HG03196 (cell line): Measurements from ENCODE around the gene TRIM71.
A peak's percentile ranks its signal among the peaks of the same experiment; 100 is the strongest.
"Not testable (repeated sequence)": the region's sequence is repeated elsewhere in the genome, so short reads cannot be mapped to it uniquely, and the experiment has no call there.

Source experiments
- ATAC-seq: cut with Tn5 transposase; IDR thresholded peaks from one replicate; pipeline ENCODE4 v1.9.1; 2021; ENCODE audit not compliant: unreplicated experiment

Gene TRIM71

DNA sequence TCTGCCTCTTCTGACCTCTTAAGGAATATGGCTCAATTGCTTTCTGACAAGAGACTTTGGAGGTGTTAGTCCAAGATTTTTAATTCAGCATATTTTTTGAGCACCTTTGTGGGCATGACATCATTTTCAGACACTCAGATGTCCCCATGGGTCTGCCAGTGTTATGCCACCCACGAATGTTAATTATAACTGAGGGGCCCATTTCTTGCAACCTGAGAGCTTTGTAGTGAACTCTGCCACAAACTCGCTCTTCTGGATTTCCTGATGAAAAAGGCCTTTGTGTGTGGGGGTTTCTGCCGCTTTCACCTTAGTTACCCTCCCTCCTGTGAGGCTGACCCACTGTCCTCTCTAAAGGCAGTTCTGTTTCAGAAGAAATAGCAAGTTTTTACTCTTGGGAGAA, 69.1 kb downstream of the TRIM71 start:
- no peak for ATAC-seq

DNA sequence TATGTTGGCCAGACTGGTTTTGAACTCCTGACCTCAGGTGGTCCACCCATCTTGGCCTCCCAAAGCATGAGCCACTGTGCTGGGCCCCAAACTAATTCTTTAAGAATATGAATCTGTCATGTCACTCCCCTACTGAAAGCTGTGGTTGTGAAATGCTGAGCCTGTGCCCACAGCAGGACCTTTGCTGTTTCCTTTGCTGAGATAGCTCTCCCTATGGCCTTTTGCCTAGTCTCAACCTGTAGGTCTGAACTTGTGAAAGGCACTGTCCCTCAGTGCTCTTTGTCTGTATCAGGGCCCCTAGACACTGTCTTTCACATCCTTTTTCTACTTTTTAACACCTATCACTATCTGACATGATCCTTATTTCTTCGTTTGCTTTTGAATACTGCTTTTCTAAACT, 70.9 kb downstream of the TRIM71 start:
- peak; percentile 84 for ATAC-seq

GRCh38 chr3:32890420-32891276, 72.9 kb downstream of the TRIM71 start:
- ATAC-seq = no peak

DNA sequence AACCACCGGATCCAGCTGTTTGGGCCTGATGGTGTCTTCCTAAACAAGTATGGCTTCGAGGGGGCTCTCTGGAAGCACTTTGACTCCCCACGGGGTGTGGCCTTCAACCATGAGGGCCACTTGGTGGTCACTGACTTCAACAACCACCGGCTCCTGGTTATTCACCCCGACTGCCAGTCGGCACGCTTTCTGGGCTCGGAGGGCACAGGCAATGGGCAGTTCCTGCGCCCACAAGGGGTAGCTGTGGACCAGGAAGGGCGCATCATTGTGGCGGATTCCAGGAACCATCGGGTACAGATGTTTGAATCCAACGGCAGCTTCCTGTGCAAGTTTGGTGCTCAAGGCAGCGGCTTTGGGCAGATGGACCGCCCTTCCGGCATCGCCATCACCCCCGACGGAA, 73.6 kb downstream of the TRIM71 start:
- ATAC-seq = no peak

DNA sequence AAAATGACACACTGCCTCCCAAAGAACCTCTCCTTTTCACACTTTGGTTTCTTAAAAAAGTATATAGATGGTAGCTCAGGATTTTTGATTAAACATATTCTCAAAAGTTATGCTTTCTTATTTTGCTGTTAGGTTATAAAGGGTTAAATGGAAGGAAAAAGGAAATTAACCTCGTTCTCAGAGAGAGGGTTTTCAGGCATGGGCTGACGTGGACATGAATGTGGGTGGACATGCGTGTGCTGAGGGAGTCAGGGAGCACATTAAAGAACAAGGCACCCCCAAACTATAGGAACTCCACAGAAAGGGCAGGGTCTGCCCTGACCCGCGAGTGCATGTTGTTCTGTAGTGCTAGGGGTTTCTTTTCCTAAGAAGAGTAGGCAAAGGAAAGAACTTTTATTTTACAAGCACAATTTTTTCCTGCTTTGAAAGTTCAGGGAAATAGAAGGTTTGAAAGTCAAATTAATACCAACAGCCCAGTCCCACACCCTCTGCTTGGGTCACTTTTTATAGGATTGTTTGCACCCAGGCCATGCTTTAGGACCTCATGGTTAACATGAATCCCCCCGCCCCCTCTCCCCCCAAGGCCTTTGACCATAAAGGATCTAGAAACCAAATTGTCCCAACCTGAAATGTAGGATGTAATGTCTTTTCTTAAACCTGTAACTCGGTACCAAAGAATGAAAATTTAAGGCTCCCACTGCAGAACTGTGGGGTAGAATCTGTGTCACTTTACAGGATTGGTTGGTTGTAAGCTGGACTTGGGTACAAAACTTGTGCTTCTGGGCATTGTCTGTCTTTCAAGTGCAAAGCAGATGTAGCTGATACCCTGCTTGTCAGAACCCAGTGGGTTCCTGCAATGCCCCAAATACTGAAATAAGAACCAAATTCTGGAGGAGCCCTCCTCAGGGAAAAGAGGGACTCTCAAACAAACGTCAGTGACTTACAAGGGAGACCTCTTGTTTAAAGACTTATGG, 75.1 kb downstream of the TRIM71 start:
- no peak for ATAC-seq

DNA sequence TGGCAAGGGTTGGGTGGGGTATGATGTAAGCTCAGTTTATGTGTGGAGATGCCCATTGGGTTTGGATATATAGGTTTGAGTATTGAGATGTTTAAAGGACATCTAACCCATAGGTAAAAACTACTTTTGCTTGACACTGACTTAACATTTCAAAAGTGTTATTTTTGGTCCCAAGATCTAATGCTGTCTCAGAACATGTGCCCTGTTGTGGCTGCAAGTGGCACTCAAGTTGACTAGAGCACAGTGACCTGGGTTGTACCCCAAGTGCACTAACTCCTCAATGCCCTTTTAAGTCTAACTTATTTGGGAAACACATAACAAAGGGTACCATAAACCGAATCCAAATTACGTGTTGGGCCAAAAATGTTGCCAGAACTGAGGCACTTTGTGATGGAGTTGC, 77.2 kb downstream of the TRIM71 start:
- no peak for ATAC-seq

DNA sequence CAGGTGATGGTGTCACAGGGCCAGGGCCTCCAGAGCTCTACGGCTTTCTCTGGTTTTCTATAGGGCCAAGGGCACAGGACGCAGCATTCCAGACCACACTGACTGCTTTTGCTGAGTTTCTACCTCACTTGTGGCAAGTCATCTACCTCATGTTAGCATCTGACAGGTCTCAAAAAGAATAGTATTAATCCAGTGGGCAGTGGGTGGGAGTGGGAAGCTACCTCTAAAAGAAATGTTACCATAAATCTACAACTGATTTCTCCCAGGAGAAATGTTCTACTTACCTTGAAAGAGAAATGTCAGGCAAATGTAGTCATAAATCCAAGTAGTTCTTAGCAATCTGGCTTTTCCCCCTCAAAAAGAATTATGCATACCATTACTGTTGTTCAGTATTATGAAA, 77.9 kb downstream of the TRIM71 start:
- no peak for ATAC-seq

GRCh38 chr3:32896143-32896542, 78.3 kb downstream of the TRIM71 start:
- no peak for ATAC-seq

- no peak for ATAC-seq
Observed at GRCh38 chr3:32897001-32897601, 79.3 kb downstream of the TRIM71 start.

GRCh38 chr3:32897981-32898623, 80.3 kb downstream of the TRIM71 start:
- no peak for ATAC-seq

- no peak for ATAC-seq
Observed at GRCh38 chr3:32899265-32899664, 81.5 kb downstream of the TRIM71 start.

- ATAC-seq = no peak
Observed at GRCh38 chr3:32901005-32901932, 83.5 kb downstream of the TRIM71 start.

DNA sequence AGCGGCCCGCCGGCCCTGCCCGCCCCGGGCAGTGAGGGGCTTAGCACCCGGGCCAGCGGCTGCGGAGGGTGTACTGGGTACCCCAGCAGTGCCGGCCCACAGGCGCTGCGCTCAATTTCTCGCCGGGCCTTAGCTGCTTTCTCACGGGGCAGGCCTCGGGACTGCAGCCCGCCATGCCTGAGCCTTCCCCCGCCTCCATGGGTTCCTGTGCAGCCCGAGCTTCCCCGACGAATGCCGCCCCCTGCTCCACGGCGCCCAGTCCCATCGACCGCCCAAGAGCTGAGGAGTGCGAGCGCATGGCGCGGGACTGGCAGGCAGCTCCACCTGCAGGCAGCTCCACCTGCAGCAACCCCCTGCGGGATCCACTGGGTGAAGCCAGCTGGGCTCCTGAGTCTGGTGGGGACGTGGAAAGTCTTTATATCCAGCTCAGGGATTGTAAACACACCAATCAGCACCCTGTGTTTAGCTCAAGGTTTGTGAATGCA, 85.1 kb downstream of the TRIM71 start:
- ATAC-seq = not testable (repeated sequence)

GRCh38 chr3:32903953-32904352, 86.2 kb downstream of the TRIM71 start:
- no peak for ATAC-seq

- ATAC-seq = no peak
Observed at GRCh38 chr3:32909999-32910398, 92.2 kb downstream of the TRIM71 start.

GRCh38 chr3:32910954-32911353, 93.2 kb downstream of the TRIM71 start:
- no peak for ATAC-seq

DNA sequence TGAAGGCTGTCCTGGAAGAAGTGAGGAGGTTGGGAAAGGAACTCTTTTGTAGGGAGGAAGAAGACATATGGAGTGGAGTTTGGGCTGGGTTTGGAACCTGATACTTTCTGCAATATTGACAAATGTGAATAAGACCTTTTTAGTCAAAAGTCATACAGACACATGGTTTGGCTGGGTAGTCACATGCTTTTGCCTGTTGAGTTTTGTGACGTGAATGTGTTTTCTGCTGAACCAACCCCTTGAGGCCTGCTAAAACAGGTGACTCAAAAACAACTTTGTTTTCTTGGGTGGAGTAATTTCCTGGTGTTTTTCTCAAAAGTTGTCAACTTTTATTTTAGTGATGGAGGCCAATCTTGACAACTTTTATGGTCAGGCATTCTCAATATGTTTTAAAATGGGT, 94.2 kb downstream of the TRIM71 start:
- no peak for ATAC-seq

GRCh38 chr3:32913790-32914446, 96.1 kb downstream of the TRIM71 start:
- ATAC-seq = no peak

- ATAC-seq = no peak
Observed at GRCh38 chr3:32919920-32920319, 102.1 kb downstream of the TRIM71 start.
